ENCODE measurements around the gene COQ7. TPM values are rescaled to one million over a fixed set of nuclear protein-coding genes. Genes with fewer than 3 reads are reported as not detected.

Gene COQ7
- polyA plus RNA-seq, 1 of the 3 experiments (the other 2 are of a cell fraction): 24.0 TPM

DNA sequence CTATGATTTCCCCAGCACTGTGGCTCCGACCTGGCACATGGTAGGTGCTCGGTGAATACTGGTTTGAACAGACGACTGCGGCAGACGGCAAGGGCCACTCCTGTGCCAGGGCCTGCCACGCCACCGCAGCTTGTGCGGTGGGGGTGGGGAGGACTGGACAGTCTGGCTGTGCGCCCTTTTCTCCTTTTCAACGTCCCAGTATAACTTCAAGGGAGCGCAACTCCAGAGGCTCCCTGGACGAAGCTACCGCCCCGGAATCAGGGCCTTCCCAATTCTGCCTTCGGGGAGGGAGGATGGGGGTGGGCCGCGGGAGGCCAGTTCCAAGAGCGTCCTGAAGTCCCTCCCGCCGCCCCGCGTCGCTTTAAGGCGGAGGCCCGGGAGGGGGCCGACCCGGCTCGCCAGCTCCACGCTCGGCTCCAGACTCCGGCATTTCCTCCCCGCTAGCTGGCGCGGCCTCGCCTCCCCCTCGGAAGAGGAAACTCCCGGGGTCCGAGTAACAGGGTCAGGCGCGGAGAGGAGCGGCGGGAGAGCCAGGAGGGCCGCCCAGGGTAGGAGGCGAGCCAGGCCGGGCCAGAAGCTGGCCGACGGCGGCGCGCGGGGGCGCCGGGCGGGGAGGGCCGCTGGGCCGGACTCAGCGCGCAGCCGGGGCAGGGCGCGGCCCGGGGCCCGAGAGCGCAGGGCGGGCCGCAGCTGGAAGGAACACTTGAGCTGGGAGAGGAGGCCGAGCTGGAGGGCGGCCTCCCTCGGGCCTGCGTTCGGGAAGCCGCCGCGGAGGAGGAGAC is 46.4 kb downstream of the COQ7 start, which contains the start of gene ITPRIPL2:
Gene ITPRIPL2 (plus strand): TSS at position 388 of the 782 bp plus-strand sequence. CDS start 498 bp downstream, outside the sequence.
- Histone ChIP-seq H3K36me3 (replicated peaks in 1 of 2; ENCODE audit: control insufficient read depth in 1 of 2, insufficient read depth in 2 of 2, low read length in 1 of 2) (peaks cover 8 to 11% of the 10 kb centered on the region in 2 experiments), H3K4me1 (ENCODE audit: control insufficient read depth in 1 of 2, insufficient read depth in 2 of 2, low read depth in 1 of 2, low read length in 1 of 2) (peaks cover 13 to 34% of the 10 kb centered on the region in 2 experiments; a peak in 3 of 4 replicates), H3F3A (replicated peaks; ENCODE audit: insufficient read depth) (peaks cover 21% of the 10 kb centered on the region), H3K27me3 (ENCODE audit: insufficient read depth) (no peaks in the 10 kb centered on the region), H4K20me1 (ENCODE audit: insufficient read depth) (0 out of 2 replicates have a peak, but pooled peaks cover 5% of the 10 kb centered on the region), H2AFZ (ENCODE audit: low read depth) (peak within 1 kb of the TSS; percentile 100), H3K4me3 (ENCODE audit: low read depth in 2 of 2, low read length in 1 of 2) (peak within 1 kb of the TSS; percentile 68 to 76), H3K79me2 (ENCODE audit: insufficient read depth) (peaks cover 50% of the 10 kb centered on the region), H3K9me2 (no peaks in the 10 kb centered on the region), H3K4me2 (peak within 1 kb of the TSS; percentile 93), H3K9me3 (no peaks in the 10 kb centered on the region), H3K9ac (peak within 1 kb of the TSS; percentile 89), H3K27ac (ENCODE audit: low read depth in 2 of 2, low read length in 1 of 2) (peak within 1 kb of the TSS; percentile 64 to 78)
- TF ChIP-seq RCOR1 (IDR thresholded peaks at IDR 0.05; ENCODE audit: low read length): peak; percentile 51; the same call in 1 of the 2 replicates
- peak; percentile 17; the same call in 1 of the 2 replicates for TF ChIP-seq MXI1 (IDR thresholded peaks at IDR 0.05; ENCODE audit: low read depth, low read length)
- no peak for TF ChIP-seq RXRA (IDR thresholded peaks at IDR 0.05; ENCODE audit: borderline replicate concordance, low read depth)
- peak; percentile 83 for TF ChIP-seq CHD2 (IDR thresholded peaks at IDR 0.05; ENCODE audit: low read length, partially characterized antibody)
- peak; percentile 77 for TF ChIP-seq POLR2AphosphoS5 (IDR thresholded peaks at IDR 0.05; ENCODE audit: low read depth, low read length)
- no peak for TF ChIP-seq GATA2 (CRISPR knock-in tag; IDR thresholded peaks at IDR 0.05)
- no peak for TF ChIP-seq MEF2A (IDR thresholded peaks at IDR 0.05; ENCODE audit: borderline replicate concordance, low read depth)
- peak; percentile 92 for DNase-seq
- ChIA-PET CTCF (interaction anchor here (0.7 to 4.0 kb wide), 10 partner anchors 9 to 1128 kb away, joined by 3 to 28 read pairs (median 3); no protein-coding TSS in a partner anchor), POLR2A (interaction anchor here (0.8 kb wide), 1 partner anchor 10 kb away, joined by 3 read pairs; no protein-coding TSS in a partner anchor)
- 8% methylated on average over 14 of the region's 74 CpGs for WGBS (ENCODE audit: low lambda C conversion rate)

- DNase-seq: peak; percentile 25
- no peaks in the 10 kb centered on the region for H3K9me3 ChIP-seq
- H2AFZ ChIP-seq (ENCODE audit: low read depth): no peak overlapping the region
- no peaks in the 10 kb centered on the region for H3K27me3 ChIP-seq (ENCODE audit: insufficient read depth)
- 0 out of 2 replicates have a peak, but pooled peaks cover 5% of the 10 kb centered on the region for H4K20me1 ChIP-seq (ENCODE audit: insufficient read depth)
- 76% methylated on average over 41 of the region's 80 CpGs for WGBS (ENCODE audit: low lambda C conversion rate)
- ChIA-PET CTCF (interaction anchor here (0.7 to 4.0 kb wide), 10 partner anchors 8 to 274 kb away, joined by 3 to 28 read pairs (median 3); no protein-coding TSS in a partner anchor), POLR2A (interaction anchor here (0.8 kb wide), 1 partner anchor 9 kb away, joined by 3 read pairs; no protein-coding TSS in a partner anchor)
- peak overlapping the region in 1 of 2 experiments; percentile 64; a peak in 3 of 4 replicates for H3K27ac ChIP-seq (ENCODE audit: low read depth in 2 of 2, low read length in 1 of 2)
- H3K4me1 ChIP-seq (ENCODE audit: control insufficient read depth in 1 of 2, insufficient read depth in 2 of 2, low read depth in 1 of 2, low read length in 1 of 2): peaks cover 13 to 35% of the 10 kb centered on the region in 2 experiments; a peak in 3 of 4 replicates
- H3K4me3 ChIP-seq (ENCODE audit: low read depth in 2 of 2, low read length in 1 of 2): peak overlapping the region; percentile 68 to 76
- peak overlapping the region; percentile 89 for H3K9ac ChIP-seq
- H3K79me2 ChIP-seq (ENCODE audit: insufficient read depth): peaks cover 55% of the 10 kb centered on the region
- H3K9me2 ChIP-seq: no peaks in the 10 kb centered on the region
- peaks cover 25% of the 10 kb centered on the region for H3F3A ChIP-seq (replicated peaks; ENCODE audit: insufficient read depth)
- peaks cover 8 to 11% of the 10 kb centered on the region in 2 experiments for H3K36me3 ChIP-seq (replicated peaks in 1 of 2; ENCODE audit: control insufficient read depth in 1 of 2, insufficient read depth in 2 of 2, low read length in 1 of 2)
- peak overlapping the region; percentile 93 for H3K4me2 ChIP-seq
- TF ChIP-seq RFX5 (IDR thresholded peaks at IDR 0.05; ENCODE audit: low read length): no peak
- TF ChIP-seq, protein P1, sequence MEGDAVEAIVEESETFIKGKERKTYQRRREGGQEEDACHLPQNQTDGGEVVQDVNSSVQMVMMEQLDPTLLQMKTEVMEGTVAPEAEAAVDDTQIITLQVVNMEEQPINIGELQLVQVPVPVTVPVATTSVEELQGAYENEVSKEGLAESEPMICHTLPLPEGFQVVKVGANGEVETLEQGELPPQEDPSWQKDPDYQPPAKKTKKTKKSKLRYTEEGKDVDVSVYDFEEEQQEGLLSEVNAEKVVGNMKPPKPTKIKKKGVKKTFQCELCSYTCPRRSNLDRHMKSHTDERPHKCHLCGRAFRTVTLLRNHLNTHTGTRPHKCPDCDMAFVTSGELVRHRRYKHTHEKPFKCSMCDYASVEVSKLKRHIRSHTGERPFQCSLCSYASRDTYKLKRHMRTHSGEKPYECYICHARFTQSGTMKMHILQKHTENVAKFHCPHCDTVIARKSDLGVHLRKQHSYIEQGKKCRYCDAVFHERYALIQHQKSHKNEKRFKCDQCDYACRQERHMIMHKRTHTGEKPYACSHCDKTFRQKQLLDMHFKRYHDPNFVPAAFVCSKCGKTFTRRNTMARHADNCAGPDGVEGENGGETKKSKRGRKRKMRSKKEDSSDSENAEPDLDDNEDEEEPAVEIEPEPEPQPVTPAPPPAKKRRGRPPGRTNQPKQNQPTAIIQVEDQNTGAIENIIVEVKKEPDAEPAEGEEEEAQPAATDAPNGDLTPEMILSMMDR (IDR thresholded peaks at IDR 0.05): no peak
- TF ChIP-seq RXRA (IDR thresholded peaks at IDR 0.05; ENCODE audit: borderline replicate concordance, low read depth): no peak
- TF ChIP-seq MAX (IDR thresholded peaks at IDR 0.05; ENCODE audit: low read depth): no peak
- TF ChIP-seq POLR2AphosphoS5 (IDR thresholded peaks at IDR 0.05; ENCODE audit: low read depth, low read length): no peak
- TF ChIP-seq, protein P2, sequence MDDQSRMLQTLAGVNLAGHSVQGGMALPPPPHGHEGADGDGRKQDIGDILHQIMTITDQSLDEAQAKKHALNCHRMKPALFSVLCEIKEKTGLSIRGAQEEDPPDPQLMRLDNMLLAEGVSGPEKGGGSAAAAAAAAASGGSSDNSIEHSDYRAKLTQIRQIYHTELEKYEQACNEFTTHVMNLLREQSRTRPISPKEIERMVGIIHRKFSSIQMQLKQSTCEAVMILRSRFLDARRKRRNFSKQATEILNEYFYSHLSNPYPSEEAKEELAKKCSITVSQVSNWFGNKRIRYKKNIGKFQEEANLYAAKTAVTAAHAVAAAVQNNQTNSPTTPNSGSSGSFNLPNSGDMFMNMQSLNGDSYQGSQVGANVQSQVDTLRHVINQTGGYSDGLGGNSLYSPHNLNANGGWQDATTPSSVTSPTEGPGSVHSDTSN (IDR thresholded peaks at IDR 0.05): no peak
- no peak for TF ChIP-seq GABPA (IDR thresholded peaks at IDR 0.05; ENCODE audit: low read depth)
- no peak for TF ChIP-seq ZBTB33 (IDR thresholded peaks at IDR 0.05; ENCODE audit: borderline replicate concordance, low read depth)
- no peak for TF ChIP-seq SIN3A (IDR thresholded peaks at IDR 0.05; ENCODE audit: borderline replicate concordance, low read depth, low read length)
- TF ChIP-seq, protein P3, sequence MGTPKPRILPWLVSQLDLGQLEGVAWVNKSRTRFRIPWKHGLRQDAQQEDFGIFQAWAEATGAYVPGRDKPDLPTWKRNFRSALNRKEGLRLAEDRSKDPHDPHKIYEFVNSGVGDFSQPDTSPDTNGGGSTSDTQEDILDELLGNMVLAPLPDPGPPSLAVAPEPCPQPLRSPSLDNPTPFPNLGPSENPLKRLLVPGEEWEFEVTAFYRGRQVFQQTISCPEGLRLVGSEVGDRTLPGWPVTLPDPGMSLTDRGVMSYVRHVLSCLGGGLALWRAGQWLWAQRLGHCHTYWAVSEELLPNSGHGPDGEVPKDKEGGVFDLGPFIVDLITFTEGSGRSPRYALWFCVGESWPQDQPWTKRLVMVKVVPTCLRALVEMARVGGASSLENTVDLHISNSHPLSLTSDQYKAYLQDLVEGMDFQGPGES (IDR thresholded peaks at IDR 0.05; ENCODE audit: low read depth, low read length): no peak
- TF ChIP-seq ELF1 (IDR thresholded peaks at IDR 0.05): no peak
- no peak for TF ChIP-seq CHD2 (IDR thresholded peaks at IDR 0.05; ENCODE audit: low read length, partially characterized antibody)
- no peak for TF ChIP-seq YY1 (IDR thresholded peaks at IDR 0.05; ENCODE audit: low read depth)
Measured at GRCh38 chr16:19114359-19115147, 47.1 kb downstream of the COQ7 start.

All from SK-N-SH (cell line).